DMS 273 treated with DMSO at 0.1 percent for 48 hours (cell line): Measurements from ENCODE around the gene INAFM2.

Experiments used
- DNase-seq: peaks from one replicate; lab custom pipeline; 2025; lab: John Stamatoyannopoulos, UW

INAFM2 gene

DNA sequence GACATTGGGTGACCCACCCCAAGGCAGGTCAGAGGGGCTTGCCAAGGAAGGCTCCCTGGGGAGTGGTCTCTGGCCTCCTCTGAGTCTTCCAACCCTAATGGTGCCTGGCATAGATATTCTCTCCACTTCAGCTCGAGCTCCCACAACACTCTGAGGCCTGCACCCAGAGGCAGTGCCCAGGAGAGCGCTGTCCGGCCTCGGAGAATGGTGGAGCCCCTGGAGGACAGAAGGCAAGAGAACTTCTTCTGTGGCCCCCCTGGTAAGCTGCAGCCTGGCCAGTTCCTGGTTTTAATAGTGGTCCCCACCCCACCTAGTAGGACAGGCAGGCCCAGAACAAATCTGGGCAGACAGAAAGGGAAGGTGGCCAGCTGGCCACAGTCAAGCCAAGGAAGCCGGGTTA, 41.5 kb downstream of the INAFM2 start:
- no peak for DNase-seq

DNA sequence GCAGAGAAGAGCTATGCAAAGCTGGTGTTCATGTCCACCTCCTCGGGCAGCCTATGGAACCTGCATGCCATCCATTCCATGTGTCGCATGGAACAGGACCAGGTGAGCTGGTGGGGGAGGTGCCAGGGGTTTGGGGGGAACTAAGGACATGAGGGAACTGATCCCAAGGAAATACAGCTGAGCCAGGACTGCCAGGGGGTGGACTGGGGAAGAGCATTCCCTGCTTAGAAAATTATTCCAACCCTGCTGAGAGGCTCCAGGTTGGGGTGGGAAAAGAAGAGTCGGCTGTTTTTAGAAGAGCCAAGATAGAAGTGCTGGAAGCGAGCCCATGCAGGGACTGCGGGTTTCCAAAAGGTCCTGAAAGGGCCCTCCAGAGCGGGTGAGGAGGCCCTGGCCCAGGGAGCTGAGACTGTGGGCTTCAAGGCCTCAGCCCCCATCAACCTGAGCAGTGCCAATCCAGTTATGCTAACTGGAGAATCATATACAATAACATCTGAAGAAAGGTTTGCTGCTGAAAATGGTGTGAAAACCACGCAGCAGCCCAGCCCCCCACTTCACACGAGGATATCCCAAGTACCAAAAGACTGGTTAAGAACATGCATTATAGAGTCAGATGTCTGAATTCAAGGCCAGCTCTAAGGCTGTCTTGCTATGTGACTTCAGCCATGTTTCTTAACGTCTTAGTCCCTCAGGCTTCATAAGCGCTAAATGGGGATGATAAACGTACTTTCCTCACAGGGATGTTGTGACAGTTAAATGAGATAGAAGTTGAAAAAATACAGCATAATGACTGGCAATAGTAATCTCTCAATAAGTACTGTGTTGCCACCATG, 42.3 kb downstream of the INAFM2 start:
- no peak for DNase-seq

DNA sequence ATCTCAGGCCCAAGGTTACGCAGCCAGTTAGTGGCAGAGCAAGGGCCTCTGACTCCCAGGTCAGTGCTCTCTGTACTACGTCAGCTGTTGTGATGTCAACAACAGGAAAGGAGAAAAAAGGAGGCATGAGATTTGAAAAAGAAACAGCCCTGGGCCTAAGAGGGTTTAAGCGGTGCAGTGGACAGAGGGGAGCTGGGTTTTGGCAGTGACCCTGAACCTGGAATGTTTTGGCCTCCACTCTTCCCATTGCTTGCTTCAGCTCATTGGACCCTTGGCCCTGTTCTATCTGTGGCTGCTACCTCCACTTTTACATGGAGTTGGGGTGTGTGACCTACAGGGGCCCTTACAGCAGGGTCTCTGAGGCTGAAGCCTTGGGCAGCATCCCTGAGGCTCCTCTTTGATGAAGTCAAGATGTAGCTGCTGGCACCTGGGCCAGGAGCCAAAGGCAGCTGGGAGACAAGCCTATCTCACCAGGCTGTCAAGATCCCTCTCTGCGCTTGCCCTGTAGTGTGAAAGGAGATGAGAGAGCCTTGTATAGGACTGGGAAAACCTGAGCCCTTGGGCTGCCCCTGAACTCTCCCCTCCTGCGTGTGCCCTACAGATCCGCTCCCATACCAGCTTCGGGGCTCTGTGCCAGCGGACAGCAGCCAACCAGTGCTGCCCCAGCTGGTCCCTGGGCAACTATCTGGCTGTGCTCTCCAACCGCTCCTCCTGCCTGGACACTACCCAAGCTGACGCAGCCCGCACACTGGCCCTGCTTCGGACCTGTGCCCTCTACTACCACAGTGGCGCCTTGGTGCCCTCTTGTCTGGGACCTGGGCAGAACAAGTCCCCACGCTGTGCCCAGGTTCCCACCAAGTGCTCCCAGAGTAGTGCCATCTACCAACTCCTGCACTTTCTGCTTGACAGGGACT, 43.2 kb downstream of the INAFM2 start:
- peak; percentile 85 for DNase-seq

GRCh38 chr15:40367371-40367685, 43.8 kb downstream of the INAFM2 start:
- no peak for DNase-seq

DNA sequence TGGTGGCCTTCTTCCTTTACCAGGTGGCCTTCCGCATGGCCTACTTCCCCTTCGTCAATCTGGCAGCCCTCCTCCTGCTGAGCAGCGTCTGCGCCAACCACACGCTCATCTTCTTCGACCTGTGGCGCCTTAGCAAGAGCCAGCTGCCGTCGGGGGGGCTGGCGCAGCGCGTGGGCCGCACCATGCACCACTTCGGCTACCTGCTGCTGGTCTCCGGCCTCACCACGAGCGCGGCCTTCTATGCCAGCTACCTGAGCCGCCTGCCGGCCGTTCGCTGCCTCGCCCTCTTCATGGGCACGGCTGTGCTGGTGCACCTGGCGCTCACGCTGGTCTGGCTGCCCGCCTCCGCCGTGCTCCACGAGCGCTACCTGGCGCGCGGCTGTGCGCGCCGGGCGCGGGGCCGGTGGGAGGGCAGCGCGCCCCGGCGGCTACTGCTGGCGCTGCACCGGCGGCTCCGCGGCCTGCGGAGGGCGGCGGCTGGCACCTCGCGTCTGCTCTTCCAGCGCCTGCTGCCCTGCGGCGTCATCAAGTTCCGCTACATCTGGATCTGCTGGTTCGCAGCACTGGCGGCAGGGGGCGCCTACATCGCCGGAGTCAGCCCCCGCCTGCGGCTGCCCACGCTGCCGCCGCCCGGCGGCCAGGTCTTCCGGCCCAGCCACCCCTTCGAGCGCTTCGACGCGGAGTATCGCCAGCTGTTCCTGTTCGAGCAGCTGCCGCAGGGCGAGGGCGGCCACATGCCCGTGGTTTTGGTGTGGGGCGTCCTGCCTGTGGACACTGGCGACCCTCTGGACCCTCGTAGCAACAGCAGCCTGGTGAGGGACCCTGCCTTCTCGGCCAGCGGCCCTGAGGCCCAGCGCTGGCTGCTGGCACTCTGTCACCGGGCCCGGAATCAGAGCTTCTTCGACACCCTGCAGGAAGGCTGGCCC, 44.5 kb downstream of the INAFM2 start:
- peak; percentile 76 for DNase-seq

DNA sequence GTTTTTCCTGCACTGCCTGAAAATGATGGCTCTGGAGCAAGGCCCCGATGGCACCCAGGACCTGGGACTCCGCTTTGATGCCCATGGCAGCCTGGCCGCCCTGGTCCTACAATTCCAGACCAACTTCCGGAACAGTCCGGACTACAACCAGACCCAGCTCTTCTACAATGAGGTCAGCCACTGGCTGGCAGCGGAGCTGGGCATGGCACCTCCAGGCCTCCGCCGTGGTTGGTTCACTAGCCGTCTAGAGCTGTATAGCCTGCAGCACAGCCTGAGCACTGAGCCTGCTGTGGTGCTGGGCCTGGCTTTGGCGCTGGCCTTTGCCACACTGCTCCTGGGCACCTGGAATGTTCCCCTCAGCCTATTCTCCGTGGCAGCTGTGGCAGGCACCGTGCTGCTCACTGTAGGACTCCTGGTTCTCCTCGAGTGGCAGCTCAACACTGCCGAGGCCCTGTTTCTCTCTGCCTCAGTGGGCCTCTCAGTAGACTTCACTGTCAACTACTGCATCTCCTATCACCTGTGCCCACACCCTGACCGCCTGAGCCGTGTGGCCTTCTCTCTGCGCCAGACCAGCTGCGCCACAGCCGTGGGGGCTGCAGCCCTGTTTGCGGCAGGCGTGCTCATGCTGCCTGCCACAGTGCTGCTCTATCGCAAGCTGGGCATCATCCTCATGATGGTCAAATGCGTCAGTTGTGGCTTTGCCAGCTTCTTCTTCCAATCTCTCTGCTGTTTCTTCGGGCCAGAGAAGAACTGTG, 45.4 kb downstream of the INAFM2 start:
- DNase-seq = no peak

DNA sequence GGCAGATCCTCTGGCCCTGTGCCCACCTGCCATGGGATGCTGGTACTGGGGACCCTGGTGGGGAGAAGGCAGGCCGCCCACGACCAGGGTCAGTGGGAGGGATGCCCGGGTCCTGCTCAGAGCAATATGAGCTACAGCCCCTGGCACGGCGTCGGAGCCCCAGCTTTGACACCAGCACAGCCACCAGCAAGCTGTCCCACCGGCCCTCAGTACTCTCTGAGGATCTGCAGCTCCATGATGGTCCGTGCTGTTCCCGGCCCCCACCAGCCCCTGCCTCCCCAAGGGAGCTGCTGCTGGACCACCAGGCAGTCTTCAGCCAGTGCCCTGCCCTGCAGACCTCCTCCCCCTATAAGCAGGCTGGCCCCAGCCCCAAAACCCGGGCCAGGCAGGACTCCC, 46.0 kb downstream of the INAFM2 start:
- no peak for DNase-seq

- no peak for DNase-seq
Measured at GRCh38 chr15:40369971-40370370, 46.5 kb downstream of the INAFM2 start.

DNA sequence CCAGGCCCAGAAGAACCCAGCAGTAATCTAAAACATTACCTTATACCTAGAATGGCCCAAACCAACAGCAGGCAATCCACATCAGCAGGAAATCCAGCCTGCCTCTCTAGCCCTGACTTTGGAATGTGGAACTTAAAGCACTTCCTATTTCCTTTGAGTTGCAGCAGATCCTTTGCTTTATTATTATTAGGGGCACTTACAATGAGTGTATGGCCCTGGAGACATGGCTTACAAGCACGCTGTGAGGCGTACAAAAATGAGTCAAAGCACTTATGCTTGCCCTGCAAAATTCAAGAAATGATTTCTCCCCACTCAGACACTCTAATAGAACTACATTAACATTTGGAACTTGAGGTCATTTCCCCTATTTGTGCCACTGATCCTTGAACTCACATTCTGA, 49.5 kb downstream of the INAFM2 start:
- DNase-seq = no peak
